Measurements from ENCODE around the gene ADCY9. TPM values are rescaled to one million over a fixed set of nuclear protein-coding genes. Genes with fewer than 3 reads are reported as not detected.

ADCY9 gene
- total RNA-seq, 3 donors from 2014 or later, result 4.2 to 5.7 (median 5.2) TPM

- Mint-ChIP-seq H3K27me3 (ENCODE audit: low read depth) (peaks cover 9% of the 10 kb centered on the region), H3K4me3 (no peak overlapping the region)
Observed at GRCh38 chr16:4137438-4137837, 21.2 kb upstream of the ADCY9 start.

GRCh38 chr16:4136229-4136813 is 20.1 kb upstream of the ADCY9 start:
- Mint-ChIP-seq H3K27me3 (ENCODE audit: low read depth) (peaks cover 9% of the 10 kb centered on the region), H3K4me3 (no peak overlapping the region), H3K36me3 (ENCODE audit: insufficient read depth) (no peaks in the 10 kb centered on the region), H3K4me1 (ENCODE audit: low read depth) (peaks cover 4% of the 10 kb centered on the region), H3K9me3 (no peaks in the 10 kb centered on the region)
- DNase-seq, result no peak
- ATAC-seq, result no peak

More at GRCh38 chr16:4137438-4137837, 21.2 kb upstream of the ADCY9 start:
- peaks cover 7% of the 10 kb centered on the region for H3K4me1 Mint-ChIP-seq (ENCODE audit: low read depth)
- H3K9me3 Mint-ChIP-seq, result no peaks in the 10 kb centered on the region
- DNase-seq (no peak), ATAC-seq (no peak)
- H3K36me3 Mint-ChIP-seq (ENCODE audit: insufficient read depth), result no peaks in the 10 kb centered on the region

GRCh38 chr16:4135537-4135936 is 19.3 kb upstream of the ADCY9 start:
- H3K36me3 Mint-ChIP-seq (ENCODE audit: insufficient read depth), result no peaks in the 10 kb centered on the region
- ATAC-seq, result no peak
- DNase-seq, result no peak
- peaks cover 2% of the 10 kb centered on the region for H3K4me1 Mint-ChIP-seq (ENCODE audit: low read depth)
- H3K9me3 Mint-ChIP-seq, result no peaks in the 10 kb centered on the region
- H3K27me3 Mint-ChIP-seq (ENCODE audit: low read depth), result peaks cover 9% of the 10 kb centered on the region
- H3K4me3 Mint-ChIP-seq, result no peak overlapping the region

GRCh38 chr16:4133897-4134372 is 17.7 kb upstream of the ADCY9 start:
- Mint-ChIP-seq H3K4me1 (ENCODE audit: low read depth) (peaks cover 2% of the 10 kb centered on the region), H3K9me3 (no peaks in the 10 kb centered on the region), H3K27me3 (ENCODE audit: low read depth) (peaks cover 12% of the 10 kb centered on the region), H3K36me3 (ENCODE audit: insufficient read depth) (no peaks in the 10 kb centered on the region), H3K4me3 (no peak overlapping the region)
- ATAC-seq (no peak), DNase-seq (no peak)

GRCh38 chr16:4131621-4132020 is 15.4 kb upstream of the ADCY9 start:
- H3K27me3 Mint-ChIP-seq (ENCODE audit: low read depth), result peaks cover 12% of the 10 kb centered on the region
- no peak for DNase-seq
- H3K4me1 Mint-ChIP-seq (ENCODE audit: low read depth), result no peaks in the 10 kb centered on the region
- no peak for ATAC-seq
- H3K36me3 Mint-ChIP-seq (ENCODE audit: insufficient read depth), result no peaks in the 10 kb centered on the region
- H3K4me3 Mint-ChIP-seq, result no peak overlapping the region
- no peaks in the 10 kb centered on the region for H3K9me3 Mint-ChIP-seq

- Mint-ChIP-seq H3K4me1 (ENCODE audit: low read depth) (no peaks in the 10 kb centered on the region), H3K36me3 (ENCODE audit: insufficient read depth) (no peaks in the 10 kb centered on the region), H3K9me3 (no peaks in the 10 kb centered on the region), H3K4me3 (no peak overlapping the region), H3K27me3 (ENCODE audit: low read depth) (peaks cover 18% of the 10 kb centered on the region)
- ATAC-seq (no peak), DNase-seq (no peak)
Observed at GRCh38 chr16:4124535-4125294, 8.5 kb upstream of the ADCY9 start.

GRCh38 chr16:4123616-4124300 is 7.5 kb upstream of the ADCY9 start:
- no peak for DNase-seq
- H3K9me3 Mint-ChIP-seq, result no peaks in the 10 kb centered on the region

GRCh38 chr16:4120176-4120575 is 3.9 kb upstream of the ADCY9 start:
- H3K27me3 Mint-ChIP-seq (ENCODE audit: low read depth), result peaks cover 15% of the 10 kb centered on the region
- ATAC-seq, result no peak
- H3K4me1 Mint-ChIP-seq (ENCODE audit: low read depth), result peaks cover 5% of the 10 kb centered on the region
- no peak overlapping the region for H3K4me3 Mint-ChIP-seq
- no peak for DNase-seq
- no peaks in the 10 kb centered on the region for H3K36me3 Mint-ChIP-seq (ENCODE audit: insufficient read depth)
- no peaks in the 10 kb centered on the region for H3K9me3 Mint-ChIP-seq

More at GRCh38 chr16:4123616-4124300, 7.5 kb upstream of the ADCY9 start:
- no peak overlapping the region for H3K4me3 Mint-ChIP-seq
- H3K4me1 Mint-ChIP-seq (ENCODE audit: low read depth), result no peaks in the 10 kb centered on the region
- H3K27me3 Mint-ChIP-seq (ENCODE audit: low read depth), result peaks cover 15% of the 10 kb centered on the region
- no peak for ATAC-seq
- no peaks in the 10 kb centered on the region for H3K36me3 Mint-ChIP-seq (ENCODE audit: insufficient read depth)

- H3K9me3 Mint-ChIP-seq, result no peaks in the 10 kb centered on the region
- peaks cover 2% of the 10 kb centered on the region for H3K27me3 Mint-ChIP-seq (ENCODE audit: low read depth)
- DNase-seq, result no peak
Observed at GRCh38 chr16:4117250-4117578, 972 bp upstream of the ADCY9 start.

GRCh38 chr16:4115949-4116318 is 308 bp downstream of the ADCY9 start:
- H3K27me3 Mint-ChIP-seq (ENCODE audit: low read depth), result peaks cover 2% of the 10 kb centered on the region
- DNase-seq (no peak), ATAC-seq (peak; percentile 53 to 55)
- no peaks in the 10 kb centered on the region for H3K9me3 Mint-ChIP-seq
- peaks cover 44% of the 10 kb centered on the region for H3K4me1 Mint-ChIP-seq (ENCODE audit: low read depth)
- peaks cover 2% of the 10 kb centered on the region for H3K36me3 Mint-ChIP-seq (ENCODE audit: insufficient read depth)
- H3K4me3 Mint-ChIP-seq, result peak overlapping the region; percentile 74

More at GRCh38 chr16:4117250-4117578, 972 bp upstream of the ADCY9 start:
- Mint-ChIP-seq H3K36me3 (ENCODE audit: insufficient read depth) (peaks cover 2% of the 10 kb centered on the region), H3K4me1 (ENCODE audit: low read depth) (peaks cover 32% of the 10 kb centered on the region), H3K4me3 (peak overlapping the region; percentile 83)
- ATAC-seq, result no peak

GRCh38 chr16:4115209-4115948 is 863 bp downstream of the ADCY9 start:
- Mint-ChIP-seq H3K27me3 (ENCODE audit: low read depth) (peaks cover 2% of the 10 kb centered on the region), H3K9me3 (no peaks in the 10 kb centered on the region), H3K36me3 (ENCODE audit: insufficient read depth) (peaks cover 2% of the 10 kb centered on the region), H3K4me3 (peak overlapping the region; percentile 74), H3K4me1 (ENCODE audit: low read depth) (peaks cover 47% of the 10 kb centered on the region)
- ATAC-seq, result peak; percentile 67 to 69
- peak; percentile 36 for DNase-seq

- H3K27me3 Mint-ChIP-seq (ENCODE audit: low read depth), result no peaks in the 10 kb centered on the region
- no peak for ATAC-seq
Observed at GRCh38 chr16:4114257-4115208, 1.7 kb downstream of the ADCY9 start.

More at GRCh38 chr16:4114257-4115208, 1.7 kb downstream of the ADCY9 start:
- DNase-seq, result no peak
- no peaks in the 10 kb centered on the region for H3K9me3 Mint-ChIP-seq
- H3K36me3 Mint-ChIP-seq (ENCODE audit: insufficient read depth), result peaks cover 2% of the 10 kb centered on the region
- H3K4me1 Mint-ChIP-seq (ENCODE audit: low read depth), result peaks cover 47% of the 10 kb centered on the region
- H3K4me3 Mint-ChIP-seq, result peak overlapping the region; percentile 74
